ENCODE results near the gene SPDYE4. TPM values are rescaled to one million over a fixed set of nuclear protein-coding genes. Genes with fewer than 3 reads are reported as not detected.

SPDYE4 gene
- total RNA-seq, 2 donors from 2014 or later = 0.91 TPM; not detected in 1

DNA sequence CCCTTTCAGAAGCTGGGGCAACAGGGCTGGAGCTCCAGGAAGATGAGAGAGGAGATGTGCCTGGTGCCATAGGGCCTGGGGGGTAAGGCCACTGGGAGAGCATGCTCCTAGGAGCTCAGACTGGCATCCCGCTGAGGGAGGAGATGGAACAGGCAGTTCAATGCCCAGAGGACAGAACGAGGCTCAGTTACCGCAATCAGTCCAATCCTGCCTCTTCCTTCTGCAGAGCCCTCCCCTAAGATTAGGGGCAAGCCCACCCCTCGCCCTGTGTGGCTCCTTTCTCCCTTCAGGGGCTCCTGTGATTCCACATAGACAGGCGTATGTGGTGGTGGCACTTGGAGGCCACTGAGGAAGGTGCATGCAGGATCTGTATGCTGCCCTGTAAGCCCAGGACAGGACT is 16.1 kb downstream of the SPDYE4 start:
- no peak for DNase-seq (ENCODE audit: low spot score)
- intact Hi-C loops (cut with DNase I) = no loop called here
- TF ChIP-seq POLR2AphosphoS5 (IDR thresholded peaks at IDR 0.05) = no peak
- no peak for TF ChIP-seq POLR2A (IDR thresholded peaks at IDR 0.05)
- TF ChIP-seq, protein P1, sequence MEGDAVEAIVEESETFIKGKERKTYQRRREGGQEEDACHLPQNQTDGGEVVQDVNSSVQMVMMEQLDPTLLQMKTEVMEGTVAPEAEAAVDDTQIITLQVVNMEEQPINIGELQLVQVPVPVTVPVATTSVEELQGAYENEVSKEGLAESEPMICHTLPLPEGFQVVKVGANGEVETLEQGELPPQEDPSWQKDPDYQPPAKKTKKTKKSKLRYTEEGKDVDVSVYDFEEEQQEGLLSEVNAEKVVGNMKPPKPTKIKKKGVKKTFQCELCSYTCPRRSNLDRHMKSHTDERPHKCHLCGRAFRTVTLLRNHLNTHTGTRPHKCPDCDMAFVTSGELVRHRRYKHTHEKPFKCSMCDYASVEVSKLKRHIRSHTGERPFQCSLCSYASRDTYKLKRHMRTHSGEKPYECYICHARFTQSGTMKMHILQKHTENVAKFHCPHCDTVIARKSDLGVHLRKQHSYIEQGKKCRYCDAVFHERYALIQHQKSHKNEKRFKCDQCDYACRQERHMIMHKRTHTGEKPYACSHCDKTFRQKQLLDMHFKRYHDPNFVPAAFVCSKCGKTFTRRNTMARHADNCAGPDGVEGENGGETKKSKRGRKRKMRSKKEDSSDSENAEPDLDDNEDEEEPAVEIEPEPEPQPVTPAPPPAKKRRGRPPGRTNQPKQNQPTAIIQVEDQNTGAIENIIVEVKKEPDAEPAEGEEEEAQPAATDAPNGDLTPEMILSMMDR (IDR thresholded peaks at IDR 0.05) = no peak
- Histone ChIP-seq H3K9me3 (no peaks in the 10 kb centered on the region), H3K4me1 (replicated peaks) (peaks cover 3% of the 10 kb centered on the region), H3K36me3 (no peaks in the 10 kb centered on the region), H3K27ac (no peak overlapping the region), H3K4me3 (no peak overlapping the region), H3K27me3 (replicated peaks; ENCODE audit: insufficient read depth) (no peaks in the 10 kb centered on the region)
- 85% methylated on average over 5 of the region's 5 CpGs for WGBS

DNA sequence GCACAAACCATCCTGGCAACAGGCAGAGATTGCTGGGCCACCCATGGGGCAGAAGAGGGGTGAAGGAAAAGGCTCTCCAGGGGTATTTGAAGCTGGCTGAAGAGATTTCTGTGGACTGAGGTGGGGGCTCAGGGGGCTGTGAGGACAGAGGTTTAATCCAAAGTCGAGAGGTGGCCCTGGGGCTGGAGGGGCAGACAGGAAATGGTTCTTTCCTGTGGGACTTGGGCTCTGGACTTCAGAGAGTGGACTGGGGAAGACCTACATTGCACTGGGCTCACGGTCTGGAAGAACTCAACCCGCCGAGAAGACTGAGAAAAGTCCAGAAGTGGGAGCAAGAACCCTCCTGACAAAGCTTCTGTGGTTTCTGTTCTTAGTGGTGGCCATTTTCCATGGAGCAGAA is 16.6 kb downstream of the SPDYE4 start:
- Histone ChIP-seq H3K4me3 (no peak overlapping the region), H3K9me3 (no peaks in the 10 kb centered on the region), H3K27me3 (replicated peaks; ENCODE audit: insufficient read depth) (no peaks in the 10 kb centered on the region), H3K36me3 (no peaks in the 10 kb centered on the region), H3K27ac (no peak overlapping the region), H3K4me1 (replicated peaks) (peaks cover 3% of the 10 kb centered on the region)
- TF ChIP-seq, protein P1 (IDR thresholded peaks at IDR 0.05) = no peak
- TF ChIP-seq POLR2AphosphoS5 (IDR thresholded peaks at IDR 0.05) (no peak), POLR2A (IDR thresholded peaks at IDR 0.05) (no peak)
- WGBS = 65% methylated on average over 4 of the region's 4 CpGs
- no peak for DNase-seq (ENCODE audit: low spot score)
- intact Hi-C loops (cut with DNase I) = no loop called here

GRCh38 chr17:8741366-8741765 is 17.0 kb downstream of the SPDYE4 start:
- 93% methylated on average over 17 of the region's 17 CpGs for WGBS
- Histone ChIP-seq H3K27ac (no peak overlapping the region), H3K4me1 (replicated peaks) (peaks cover 3% of the 10 kb centered on the region), H3K27me3 (replicated peaks; ENCODE audit: insufficient read depth) (no peaks in the 10 kb centered on the region), H3K4me3 (no peak overlapping the region), H3K9me3 (no peaks in the 10 kb centered on the region), H3K36me3 (no peaks in the 10 kb centered on the region)
- intact Hi-C loops (cut with DNase I) = no loop called here
- DNase-seq (ENCODE audit: low spot score) = no peak
- TF ChIP-seq POLR2AphosphoS5 (IDR thresholded peaks at IDR 0.05) (no peak), POLR2A (IDR thresholded peaks at IDR 0.05) (no peak)
- TF ChIP-seq, protein P1 (IDR thresholded peaks at IDR 0.05) = no peak

- no peaks in the 10 kb centered on the region for H3K9me3 ChIP-seq
- H3K36me3 ChIP-seq = no peaks in the 10 kb centered on the region
- no peaks in the 10 kb centered on the region for H3K4me1 ChIP-seq (replicated peaks)
- TF ChIP-seq POLR2A (IDR thresholded peaks at IDR 0.05) = no peak
- TF ChIP-seq, protein P1 (IDR thresholded peaks at IDR 0.05) = no peak
- no peak for TF ChIP-seq POLR2AphosphoS5 (IDR thresholded peaks at IDR 0.05)
- H3K27me3 ChIP-seq (replicated peaks; ENCODE audit: insufficient read depth) = no peaks in the 10 kb centered on the region
- no peak overlapping the region for H3K4me3 ChIP-seq
- WGBS = 61% methylated on average over 12 of the region's 12 CpGs
- H3K27ac ChIP-seq = no peak overlapping the region
- no peak for DNase-seq (ENCODE audit: low spot score)
- intact Hi-C loops (cut with DNase I) = no loop called here
Observed at GRCh38 chr17:8740486-8740885, 17.9 kb downstream of the SPDYE4 start.

DNA sequence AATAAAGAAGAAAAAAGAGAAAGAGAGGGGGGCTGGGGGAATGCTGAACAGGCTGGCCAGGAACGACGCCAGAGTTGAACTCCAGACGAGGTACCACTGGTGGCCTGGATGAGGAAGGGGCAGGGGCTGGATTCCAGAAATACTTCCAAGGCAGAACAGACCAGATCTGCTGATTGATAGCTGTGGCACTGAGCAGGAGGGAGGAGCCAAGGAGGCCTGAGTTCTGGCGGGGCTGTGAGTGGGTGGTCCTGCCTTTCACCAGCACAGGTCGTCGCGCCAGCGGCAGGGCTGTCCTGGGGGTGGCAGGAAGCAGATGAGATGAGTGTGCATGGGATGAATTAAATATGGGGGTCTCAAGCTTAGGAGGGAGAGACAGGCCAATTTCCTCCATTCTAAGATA is 19.2 kb downstream of the SPDYE4 start:
- 42% methylated on average over 8 of the region's 8 CpGs for WGBS
- Histone ChIP-seq H3K27me3 (replicated peaks; ENCODE audit: insufficient read depth) (no peaks in the 10 kb centered on the region), H3K4me3 (no peak overlapping the region), H3K27ac (no peak overlapping the region), H3K4me1 (replicated peaks) (no peaks in the 10 kb centered on the region), H3K36me3 (no peaks in the 10 kb centered on the region), H3K9me3 (no peaks in the 10 kb centered on the region)
- intact Hi-C loops (cut with DNase I) = no loop called here
- DNase-seq (ENCODE audit: low spot score) = no peak
- TF ChIP-seq POLR2A (IDR thresholded peaks at IDR 0.05) = no peak
- TF ChIP-seq, protein P1 (IDR thresholded peaks at IDR 0.05) = no peak
- TF ChIP-seq POLR2AphosphoS5 (IDR thresholded peaks at IDR 0.05) = no peak

All from prostate gland (tissue), 2 donors.